Transverse colon (tissue), 4 donors: Measurements from ENCODE around the gene IRF9.

Source experiments
- CTCF ChIP-seq, 5 experiments: fragments of 200-600 bp in 3 of 5; fragments of 450-650 bp in 2 of 5; sonication (generic) in 3 of 5; IDR thresholded peaks; 1 replicate in 2 of 5; 2 replicates in 3 of 5; pipeline ENCODE4 v1.5.1; 2016 to 2017; ENCODE audit warnings: antibody characterized with exemption in 5 of 5, inconsistent platforms in 3 of 5, mild to moderate bottlenecking in 2 of 5, moderate library complexity in 1 of 5
- EP300 ChIP-seq: sonication (generic); formaldehyde crosslinking; IDR thresholded peaks from one replicate; pipeline ENCODE4 v1.6.1; 2017; ENCODE audit warnings: antibody characterized with exemption, low read depth
- POLR2A ChIP-seq: fragments of 450-650 bp; IDR thresholded peaks from one replicate; pipeline ENCODE4 v1.6.1; 2016; ENCODE audit warnings: antibody characterized with exemption, mild to moderate bottlenecking, moderate library complexity
- POLR2AphosphoS5 ChIP-seq, 3 donors: sonication (generic); formaldehyde crosslinking; IDR thresholded peaks; one replicate each; pipeline ENCODE4 v1.6.1; 2016; ENCODE audit warnings: antibody characterized with exemption in 3 of 3

- no peak for TF ChIP-seq POLR2AphosphoS5 (IDR thresholded peaks at IDR 0.05)
- TF ChIP-seq CTCF (IDR thresholded peaks at IDR 0.05) = no peak
- TF ChIP-seq EP300 = no peak
- TF ChIP-seq POLR2A = no peak
These were observed 4.2 kb upstream of the IRF9 start for GRCh38 chr14:24156840-24157239.
